ENCODE data around the gene NSF.

DNA sequence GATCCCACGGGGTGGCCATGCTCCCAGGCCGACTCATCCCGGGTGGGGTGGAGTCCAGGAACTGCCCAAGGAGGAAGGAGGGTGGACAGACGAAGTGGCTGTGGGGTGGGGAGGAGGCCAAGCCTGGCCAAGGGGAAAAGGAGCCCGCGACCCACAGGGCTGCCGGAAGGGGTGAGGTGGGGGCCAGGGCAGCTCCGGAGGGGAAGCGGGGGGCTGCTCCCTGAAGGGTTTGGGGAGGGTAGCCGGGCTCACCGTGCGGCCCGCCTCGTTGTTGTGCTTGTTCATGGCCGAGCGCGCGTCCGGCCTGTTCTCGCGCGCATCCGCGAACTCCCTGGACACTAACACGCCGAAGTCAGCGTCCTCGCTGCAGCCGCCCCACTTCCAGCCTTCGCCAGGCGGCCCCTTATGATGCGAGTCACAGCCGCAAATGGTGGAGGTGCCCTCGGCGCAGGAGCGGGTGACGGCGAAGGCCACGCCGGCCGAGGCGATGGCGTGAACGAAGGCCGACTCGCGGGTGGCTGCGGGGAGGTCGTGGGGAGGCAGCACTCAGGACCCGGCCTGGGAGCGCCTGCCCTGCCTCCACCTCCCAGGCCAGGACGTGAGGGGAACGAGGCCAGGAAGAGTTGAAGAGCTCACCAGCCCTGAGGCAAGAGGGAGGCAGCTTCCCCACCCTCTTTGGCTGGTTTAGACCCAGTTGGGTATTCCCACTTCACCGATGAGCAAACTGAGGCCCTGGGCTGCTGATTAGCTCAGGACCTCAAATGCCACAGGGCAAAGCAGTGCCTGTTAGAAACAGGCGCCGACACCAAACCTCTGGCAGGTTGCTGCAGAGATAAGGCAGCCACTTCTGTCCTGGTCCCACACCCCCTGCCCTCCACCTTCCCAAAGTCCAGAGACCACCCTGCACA, 179.3 kb downstream of the NSF start:
- TF ChIP-seq CTCF (IDR thresholded peaks at IDR 0.05): no peak
- no peak for TF ChIP-seq POLR2A (IDR thresholded peaks at IDR 0.05)

Measured in adrenal gland (tissue), 5 donors.